Skeletal muscle tissue (tissue), 4 donors: ENCODE results near the gene SCD. TPM values are rescaled to one million over a fixed set of nuclear protein-coding genes. Genes with fewer than 3 reads are reported as not detected.

Source experiments
- H3K27ac ChIP-seq: one replicate; pipeline ENCODE4 v1.7.0; 2013; ENCODE audit warnings: mild to moderate bottlenecking, low read depth, low read length, inconsistent platforms
- H3K27me3 ChIP-seq, 3 donors: one replicate each; pipeline ENCODE4 v1.7.0; 2013; ENCODE audit warnings: low read length in 3 of 3; ENCODE audit not compliant: control insufficient read depth in 3 of 3, insufficient read depth in 3 of 3
- H3K36me3 ChIP-seq, 3 donors: one replicate each; pipeline ENCODE4 v1.7.0; 2013; ENCODE audit warnings: low read length in 3 of 3; ENCODE audit not compliant: control insufficient read depth in 3 of 3, insufficient read depth in 3 of 3
- H3K4me1 ChIP-seq, 3 donors: one replicate each; pipeline ENCODE4 v1.7.0; 2013; ENCODE audit warnings: low read length in 3 of 3, mild to moderate bottlenecking in 3 of 3; ENCODE audit not compliant: control insufficient read depth in 3 of 3, insufficient read depth in 3 of 3
- H3K4me3 ChIP-seq, 3 donors: one replicate each; pipeline ENCODE4 v1.7.0; 2013; ENCODE audit warnings: low read length in 3 of 3
- H3K9ac ChIP-seq, 3 donors: one replicate each; pipeline ENCODE4 v1.7.0; 2013; ENCODE audit warnings: low read length in 3 of 3, mild to moderate bottlenecking in 3 of 3, moderate library complexity in 2 of 3, low read depth in 1 of 3
- H3K9me3 ChIP-seq, 3 donors: one replicate each; pipeline ENCODE4 v1.7.0; 2013; ENCODE audit warnings: low read length in 3 of 3; ENCODE audit not compliant: control insufficient read depth in 3 of 3
- total RNA-seq: library from RNA; depleted of rRNA; stranded (reverse); fragments of >200 nt; gene quantifications from one replicate; pipeline ENCODE4 v1.2.3, GENCODE V29; 2014
- donor health status: Osteomylitis.

SCD gene
- total RNA-seq, 1 donor from 2014 or later: 115 TPM

GRCh38 chr10:100357059-100357858 lies 10.2 kb downstream of the SCD start:
- Histone ChIP-seq H3K27ac (no peak overlapping the region), H3K36me3 (peaks cover 0 to 16% (median 0%) of the 10 kb centered on the region in 3 donors), H3K4me1 (peaks cover 5 to 10% (median 7%) of the 10 kb centered on the region in 3 donors), H3K9me3 (no peaks in the 10 kb centered on the region), H3K27me3 (no peaks in the 10 kb centered on the region), H3K9ac (no peak overlapping the region), H3K4me3 (no peak overlapping the region)

GRCh38 chr10:100359030-100359432 lies 12.0 kb downstream of the SCD start:
- Histone ChIP-seq H3K27me3 (no peaks in the 10 kb centered on the region), H3K36me3 (peaks cover 0 to 11% (median 0%) of the 10 kb centered on the region in 3 donors), H3K27ac (no peak overlapping the region), H3K4me1 (peaks cover 8 to 26% (median 20%) of the 10 kb centered on the region in 3 donors), H3K4me3 (no peak overlapping the region), H3K9me3 (no peaks in the 10 kb centered on the region), H3K9ac (no peak overlapping the region)

GRCh38 chr10:100359529-100360150 lies 12.6 kb downstream of the SCD start:
- H3K4me3 ChIP-seq: no peak overlapping the region
- H3K4me1 ChIP-seq: peaks cover 14 to 32% (median 26%) of the 10 kb centered on the region in 3 donors
- no peaks in the 10 kb centered on the region for H3K9me3 ChIP-seq
- peaks cover 0 to 6% (median 0%) of the 10 kb centered on the region in 3 donors for H3K36me3 ChIP-seq
- no peak overlapping the region for H3K9ac ChIP-seq
- no peaks in the 10 kb centered on the region for H3K27me3 ChIP-seq
- H3K27ac ChIP-seq: no peak overlapping the region

GRCh38 chr10:100360234-100360633 lies 13.2 kb downstream of the SCD start:
- H3K36me3 ChIP-seq: peaks cover 0 to under 1% (median 0%) of the 10 kb centered on the region in 3 donors

GRCh38 chr10:100362570-100363496 lies 15.8 kb downstream of the SCD start:
- H3K27me3 ChIP-seq: no peaks in the 10 kb centered on the region
- H3K4me1 ChIP-seq: peaks cover 20 to 41% (median 27%) of the 10 kb centered on the region in 3 donors
- peak overlapping the region in 2 of 3 donors; percentile 45 to 52 for H3K9ac ChIP-seq
- H3K36me3 ChIP-seq: no peaks in the 10 kb centered on the region
- H3K9me3 ChIP-seq: no peaks in the 10 kb centered on the region
- H3K4me3 ChIP-seq: no peak overlapping the region
- H3K27ac ChIP-seq: no peak overlapping the region

More at GRCh38 chr10:100360234-100360633, 13.2 kb downstream of the SCD start:
- H3K4me1 ChIP-seq: peaks cover 18 to 38% (median 32%) of the 10 kb centered on the region in 3 donors
- H3K4me3 ChIP-seq: no peak overlapping the region
- H3K9me3 ChIP-seq: no peaks in the 10 kb centered on the region
- no peaks in the 10 kb centered on the region for H3K27me3 ChIP-seq
- H3K9ac ChIP-seq: no peak overlapping the region
- no peak overlapping the region for H3K27ac ChIP-seq

- Histone ChIP-seq H3K9ac (no peak overlapping the region), H3K4me1 (peaks cover 18 to 37% (median 27%) of the 10 kb centered on the region in 3 donors), H3K9me3 (no peaks in the 10 kb centered on the region), H3K27ac (peak overlapping the region; percentile 57), H3K4me3 (no peak overlapping the region), H3K36me3 (no peaks in the 10 kb centered on the region), H3K27me3 (no peaks in the 10 kb centered on the region)
Measured at GRCh38 chr10:100364175-100364574, 17.1 kb downstream of the SCD start.

GRCh38 chr10:100364735-100365391 lies 17.8 kb downstream of the SCD start:
- Histone ChIP-seq H3K9ac (peak overlapping the region in 1 of 3 donors; percentile 68), H3K27ac (peak overlapping the region; percentile 57)

GRCh38 chr10:100368721-100369120 lies 21.7 kb downstream of the SCD start:
- H3K36me3 ChIP-seq: no peaks in the 10 kb centered on the region
- H3K4me3 ChIP-seq: no peak overlapping the region
- no peaks in the 10 kb centered on the region for H3K9me3 ChIP-seq
- H3K27me3 ChIP-seq: no peaks in the 10 kb centered on the region
- H3K4me1 ChIP-seq: peaks cover 46 to 50% (median 46%) of the 10 kb centered on the region in 3 donors
- H3K9ac ChIP-seq: no peak overlapping the region
- H3K27ac ChIP-seq: no peak overlapping the region

More at GRCh38 chr10:100364735-100365391, 17.8 kb downstream of the SCD start:
- Histone ChIP-seq H3K4me3 (peak overlapping the region in 1 of 3 donors; percentile 42), H3K36me3 (no peaks in the 10 kb centered on the region), H3K9me3 (no peaks in the 10 kb centered on the region), H3K27me3 (no peaks in the 10 kb centered on the region), H3K4me1 (peaks cover 15 to 32% (median 28%) of the 10 kb centered on the region in 3 donors)
